GM12874 (cell line): ENCODE measurements around the gene CHMP5.

Experiments
- CTCF ChIP-seq: IDR thresholded peaks from 2 replicates; pipeline ENCODE4 v1.5.1; 2011; ENCODE audit warnings: low read depth, mild to moderate bottlenecking, control low read depth, low read length, moderate library complexity; ENCODE audit not compliant: insufficient read depth

Gene CHMP5

DNA sequence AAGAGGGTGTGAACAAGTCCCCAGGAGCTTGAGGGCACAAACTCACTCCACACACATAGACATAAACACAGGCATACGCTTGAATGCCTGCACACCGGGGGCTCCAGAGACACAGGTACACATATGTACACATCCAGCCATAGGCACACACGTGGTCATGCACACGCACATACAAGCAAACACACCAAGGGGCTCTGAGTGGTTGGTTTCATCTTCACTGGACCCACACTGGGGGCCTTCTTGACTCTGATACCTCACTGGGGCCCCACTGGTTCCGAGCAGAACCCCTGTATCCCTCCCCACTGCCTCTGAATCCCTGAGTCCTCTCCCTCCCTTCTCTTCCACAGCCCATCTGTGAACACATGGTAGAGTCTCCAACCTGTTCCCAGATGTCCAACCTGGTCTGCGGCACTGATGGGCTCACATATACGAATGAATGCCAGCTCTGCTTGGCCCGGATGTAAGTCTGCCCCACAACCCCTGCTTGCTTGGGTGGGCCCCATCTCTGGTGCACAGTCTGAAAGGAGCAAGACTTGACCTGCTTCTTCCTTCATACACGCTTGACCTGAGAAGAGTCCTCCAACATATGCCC, 18.5 kb upstream of the CHMP5 start:
- no peak for TF ChIP-seq CTCF

DNA sequence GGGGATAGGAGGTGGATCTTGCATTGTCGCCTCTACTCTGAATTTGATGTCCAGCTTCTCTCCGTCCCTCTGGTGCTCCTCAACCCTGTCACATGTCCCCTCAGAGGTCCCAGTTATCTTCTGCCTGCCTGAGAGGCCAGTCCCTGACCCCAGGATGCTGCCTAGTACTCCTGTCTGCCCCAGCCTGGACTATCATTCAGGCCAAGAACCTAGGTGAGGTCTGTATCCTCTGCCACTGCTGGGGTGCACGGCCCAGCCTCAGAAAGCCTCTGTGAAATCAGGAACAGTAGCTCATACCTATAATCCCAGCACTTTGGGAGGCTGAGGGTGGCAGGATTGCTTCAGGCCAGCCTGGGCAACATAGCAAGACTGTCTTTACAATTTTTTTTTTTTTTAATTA, 16.2 kb upstream of the CHMP5 start:
- TF ChIP-seq CTCF: no peak

GRCh38 chr9:33249087-33249658, 15.7 kb upstream of the CHMP5 start:
- no peak for TF ChIP-seq CTCF

DNA sequence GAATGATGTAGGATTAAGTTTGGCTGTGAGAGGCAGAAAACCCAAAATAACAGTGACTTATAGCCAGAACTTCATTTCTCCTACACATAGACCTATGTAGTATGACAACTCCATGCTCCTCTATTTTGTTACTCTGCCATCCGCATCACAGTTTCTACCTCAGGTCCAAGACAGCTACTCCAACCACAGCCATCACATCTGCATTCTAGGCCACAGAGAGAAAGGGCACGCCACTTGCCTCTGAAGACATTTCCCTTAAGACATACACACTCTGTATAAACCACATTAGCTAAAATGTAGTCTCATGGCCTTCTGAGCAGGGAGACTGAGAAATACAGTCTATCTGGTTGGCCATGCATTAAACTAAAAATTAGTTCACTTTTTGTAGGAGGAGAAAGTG, 14.9 kb upstream of the CHMP5 start:
- no peak for TF ChIP-seq CTCF

GRCh38 chr9:33250458-33250995, 14.3 kb upstream of the CHMP5 start:
- no peak for TF ChIP-seq CTCF

DNA sequence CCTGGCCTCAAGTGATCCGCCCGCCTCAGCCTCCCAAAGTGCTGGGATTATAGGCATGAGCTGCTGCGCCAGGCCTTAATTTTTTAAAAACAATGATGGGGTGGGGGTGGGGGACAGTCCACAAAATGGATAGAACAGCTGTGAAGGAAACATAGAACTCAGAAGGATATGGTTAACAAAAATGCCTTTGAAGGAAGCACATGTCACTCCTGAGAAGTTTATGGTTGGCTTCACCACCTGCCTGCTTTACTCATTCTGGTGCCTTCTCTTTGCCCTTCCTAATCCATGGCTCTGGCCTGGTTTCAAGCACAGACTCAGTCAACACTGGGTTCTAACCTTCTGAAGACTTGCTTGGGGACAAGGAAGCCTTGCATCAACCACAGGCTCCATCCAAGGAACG, 10.6 kb upstream of the CHMP5 start:
- TF ChIP-seq CTCF: no peak

DNA sequence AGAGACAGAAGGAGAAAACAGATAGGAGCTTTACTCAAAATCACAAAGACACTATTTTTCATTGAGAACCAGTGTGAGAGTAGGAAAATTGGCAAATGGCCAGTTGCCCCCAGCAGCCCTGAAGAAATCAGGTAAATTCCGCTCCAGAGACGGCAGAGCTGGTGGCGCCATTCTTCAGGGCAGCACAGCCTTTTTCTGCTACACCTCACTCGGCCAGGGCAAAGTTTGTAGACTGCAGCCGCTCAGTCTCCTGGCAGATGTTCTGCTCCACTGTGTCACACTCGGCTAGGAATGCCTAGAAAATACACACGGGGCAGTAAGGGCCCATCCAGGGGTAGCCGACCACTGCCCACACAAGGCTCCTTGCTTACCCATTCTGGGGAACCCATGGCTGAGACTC, 9.8 kb upstream of the CHMP5 start:
- no peak for TF ChIP-seq CTCF

GRCh38 chr9:33255471-33255870, 9.4 kb upstream of the CHMP5 start:
- TF ChIP-seq CTCF: no peak
